ENCODE results near the gene USP32.

The USP32 gene

DNA sequence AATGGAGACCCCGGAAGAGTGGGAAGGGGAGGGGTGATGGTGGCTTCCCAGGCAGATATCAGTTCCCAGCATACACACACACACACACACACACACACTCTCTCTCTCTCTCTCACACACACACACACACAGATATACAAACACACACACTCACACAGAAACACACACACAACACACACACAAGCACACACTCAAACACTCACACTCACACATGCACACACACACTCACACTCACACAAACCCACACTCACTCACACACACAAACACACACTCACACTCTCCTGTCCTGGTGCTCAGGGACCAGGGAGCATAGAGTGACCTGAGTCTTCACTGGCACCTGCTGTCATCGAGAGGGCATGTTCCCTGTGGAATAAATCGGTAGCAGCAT lies 236.5 kb downstream of the USP32 start:
- DNase-seq (ENCODE audit: low read depth, low spot score): no peak

DNA sequence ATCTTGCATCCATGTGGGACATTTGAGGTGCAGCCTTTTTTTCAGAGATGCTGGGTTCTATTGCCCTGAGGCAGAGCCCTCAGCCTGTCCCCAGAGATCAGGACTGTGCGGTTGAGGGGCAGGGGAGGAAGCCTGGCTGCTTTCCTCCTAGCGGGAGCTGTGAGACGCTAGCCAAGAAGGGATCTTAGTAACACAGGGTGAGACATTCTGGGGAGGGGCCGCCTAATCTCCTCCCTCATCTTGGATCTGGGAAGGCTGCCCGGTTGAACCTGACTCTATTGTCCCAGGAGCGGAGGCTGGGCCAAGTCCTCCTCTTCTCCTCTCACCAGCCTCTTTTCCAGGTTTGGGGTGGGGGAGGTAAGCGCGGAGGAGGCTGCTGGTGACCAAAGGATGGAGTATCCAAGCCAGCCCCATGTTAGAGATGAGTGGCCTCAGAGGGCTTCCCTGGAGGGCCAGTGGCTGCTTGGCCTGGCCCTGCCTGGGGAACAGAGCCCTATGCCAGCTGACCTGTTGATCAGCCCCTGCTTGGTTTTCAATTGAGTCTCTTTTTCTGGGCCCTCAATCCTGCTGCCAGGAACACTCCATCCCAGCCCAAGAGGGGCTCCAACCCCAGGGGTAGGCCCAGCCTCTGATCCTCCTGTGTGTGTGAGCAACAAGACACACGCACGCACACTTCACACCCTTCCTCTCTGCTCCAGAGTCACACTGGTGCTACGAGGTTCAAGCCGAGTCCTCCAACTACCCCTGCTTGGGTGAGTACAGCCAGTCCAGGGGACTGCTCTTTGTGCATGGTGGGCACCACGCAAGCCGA lies 237.1 kb downstream of the USP32 start:
- no peak for DNase-seq (ENCODE audit: low read depth, low spot score)

DNA sequence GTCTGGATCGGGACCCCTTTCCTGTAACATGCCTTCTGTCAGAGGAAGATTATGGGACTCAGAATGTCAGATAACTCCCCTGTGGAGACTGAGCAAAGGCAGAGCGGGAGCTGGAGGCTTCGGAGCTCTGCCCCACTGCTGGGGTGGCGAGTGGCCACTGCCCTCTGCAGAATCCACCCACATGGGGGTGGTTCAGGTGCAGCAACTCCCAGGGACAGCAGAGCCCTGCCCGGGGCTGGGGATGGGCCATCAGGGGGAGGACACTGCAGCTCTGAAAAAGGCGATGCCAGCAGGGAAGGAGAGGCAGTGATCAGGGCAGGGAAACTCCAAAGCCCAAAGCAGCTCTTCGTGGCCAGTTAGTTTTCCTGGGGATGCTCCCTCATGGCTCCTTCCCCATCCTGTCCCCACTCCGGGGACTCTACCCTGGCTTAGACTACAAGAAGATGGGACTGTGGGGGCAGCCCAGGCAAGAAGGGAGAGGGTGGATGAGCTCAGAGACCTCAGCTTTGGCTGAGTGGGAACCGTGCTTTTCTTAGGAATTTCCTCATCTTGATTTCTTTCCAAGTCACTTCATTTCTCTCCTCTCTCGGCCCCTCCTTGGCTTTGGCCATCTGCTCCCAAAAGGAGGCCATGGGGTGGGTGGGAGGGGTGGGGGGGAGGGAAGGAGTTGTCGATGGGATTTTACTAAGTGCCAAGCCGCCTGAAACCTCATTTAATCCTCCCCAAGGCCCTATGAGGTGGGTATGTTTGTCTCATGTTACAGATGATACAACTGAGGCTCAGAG lies 238.1 kb downstream of the USP32 start:
- DNase-seq (ENCODE audit: low read depth, low spot score): no peak

DNA sequence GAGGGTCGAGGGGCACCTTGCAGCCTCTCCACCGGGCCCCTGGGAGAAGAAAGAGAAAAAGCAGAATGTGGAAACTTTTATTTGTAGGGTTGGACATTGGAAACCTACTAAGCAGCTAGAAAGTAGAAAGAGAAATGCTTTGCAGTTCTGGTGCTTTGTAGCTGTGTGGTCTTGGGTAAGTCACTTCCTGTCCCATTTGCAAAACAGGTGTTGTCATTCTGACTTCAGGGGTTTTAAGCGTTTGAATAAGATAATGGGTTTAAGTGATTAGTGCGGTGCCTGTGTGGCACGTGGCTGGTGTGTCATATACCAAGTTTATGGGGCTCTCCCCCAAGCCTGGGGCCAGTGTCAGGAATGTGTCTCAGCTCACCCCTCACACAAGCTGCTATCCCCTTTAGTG lies 240.6 kb downstream of the USP32 start:
- DNase-seq (ENCODE audit: low read depth, low spot score): no peak

DNA sequence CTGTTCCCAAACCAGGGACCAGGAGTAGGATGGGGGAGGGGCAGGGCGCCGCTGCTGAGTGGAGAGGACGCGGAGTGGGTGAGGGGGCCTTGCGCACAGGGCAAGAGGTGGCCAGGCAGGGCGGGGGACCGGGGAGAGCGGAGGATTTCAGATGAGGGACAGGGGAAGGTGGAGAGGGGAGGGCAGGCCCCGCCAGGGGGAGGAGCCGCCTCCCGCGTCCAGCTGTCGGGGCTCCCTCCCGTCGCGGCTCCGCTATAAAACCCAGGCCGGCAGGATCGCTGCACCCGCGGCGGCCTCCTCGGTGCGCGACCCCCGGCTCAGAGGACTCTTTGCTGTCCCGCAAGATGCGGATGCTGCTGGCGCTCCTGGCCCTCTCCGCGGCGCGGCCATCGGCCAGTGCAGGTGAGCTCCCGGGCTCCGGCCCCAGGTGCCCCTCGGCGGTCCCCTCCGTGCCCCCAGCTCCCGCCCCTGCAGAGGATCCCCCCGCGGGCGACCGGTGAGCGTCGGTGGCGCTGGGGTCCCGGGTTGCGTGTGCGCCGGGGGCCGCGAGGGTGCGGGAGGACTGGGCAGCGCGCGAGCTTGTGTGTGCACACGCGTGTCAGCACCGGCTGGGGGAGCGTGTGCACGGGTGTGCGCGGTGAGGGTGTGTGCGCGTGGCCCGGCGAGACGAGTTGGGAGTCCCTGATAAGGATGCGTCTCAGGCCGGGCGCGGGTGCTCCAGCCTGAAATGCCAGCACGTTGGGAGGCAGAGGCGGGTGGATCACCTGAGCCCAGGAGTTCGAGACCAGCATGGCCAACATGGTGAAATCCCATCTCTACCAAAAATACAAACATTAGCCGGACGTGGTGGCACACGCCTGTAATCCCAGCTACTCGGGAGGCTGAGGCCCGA lies 242.0 kb downstream of the USP32 start, which contains the start of gene CA4:
TSS of gene CA4 (plus strand) at position 283 of the 892 bp plus-strand sequence. CDS start at position 345, 62 bp downstream.
- no peak for DNase-seq (ENCODE audit: low read depth, low spot score)

DNA sequence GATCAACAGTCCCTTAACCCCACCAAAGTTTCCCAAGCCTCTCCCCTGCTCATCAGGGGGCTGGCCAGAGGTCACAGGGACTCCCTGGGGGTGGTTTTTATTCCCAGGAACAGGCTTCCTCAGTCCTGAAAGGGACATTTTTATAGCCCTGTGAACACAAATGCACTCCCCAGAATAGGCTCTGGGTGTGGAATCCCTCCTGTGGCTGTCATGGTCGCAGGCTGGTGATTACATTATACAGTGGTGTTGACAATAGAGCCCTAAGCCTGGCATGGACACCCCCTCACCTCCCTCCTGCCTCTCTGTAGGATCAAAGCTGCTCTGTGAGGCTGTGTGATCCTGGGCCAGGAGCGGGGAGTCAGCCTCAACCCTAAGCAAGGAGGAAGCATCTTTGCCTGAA lies 243.6 kb downstream of the USP32 start:
- no peak for DNase-seq (ENCODE audit: low read depth, low spot score)

DNA sequence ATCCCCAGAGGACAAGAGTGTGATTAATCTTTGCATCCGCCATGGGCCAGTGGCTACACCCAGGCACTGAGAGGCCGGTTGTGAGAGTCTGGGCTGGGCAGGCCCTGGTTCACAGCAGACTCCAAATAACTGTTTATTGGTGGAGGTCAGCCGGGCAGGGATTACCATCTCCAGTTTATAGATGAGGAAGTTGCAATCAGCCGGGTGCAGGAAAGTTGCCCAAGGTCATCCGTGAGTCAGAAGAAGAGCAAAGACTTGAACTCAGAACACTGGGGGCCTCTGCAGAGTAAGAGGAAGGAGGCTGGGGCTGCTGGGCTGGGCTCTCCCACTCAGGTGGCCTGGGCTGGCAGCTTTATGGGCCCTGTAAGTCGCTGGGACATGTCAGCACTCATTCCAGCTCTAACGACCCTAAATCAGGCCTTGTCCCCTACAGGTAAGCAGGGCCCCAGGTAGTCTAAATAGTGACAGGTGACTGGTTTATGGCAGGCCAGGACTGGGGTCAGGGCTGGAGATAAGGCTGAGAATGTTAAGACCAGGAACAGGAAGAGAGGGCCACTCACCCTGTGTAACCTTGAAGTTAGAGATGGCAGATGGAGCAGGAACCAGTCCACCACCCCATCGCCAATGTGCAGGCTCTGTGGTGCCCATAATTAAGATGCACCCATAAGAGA lies 244.2 kb downstream of the USP32 start:
- DNase-seq (ENCODE audit: low read depth, low spot score): peak; percentile 68

DNA sequence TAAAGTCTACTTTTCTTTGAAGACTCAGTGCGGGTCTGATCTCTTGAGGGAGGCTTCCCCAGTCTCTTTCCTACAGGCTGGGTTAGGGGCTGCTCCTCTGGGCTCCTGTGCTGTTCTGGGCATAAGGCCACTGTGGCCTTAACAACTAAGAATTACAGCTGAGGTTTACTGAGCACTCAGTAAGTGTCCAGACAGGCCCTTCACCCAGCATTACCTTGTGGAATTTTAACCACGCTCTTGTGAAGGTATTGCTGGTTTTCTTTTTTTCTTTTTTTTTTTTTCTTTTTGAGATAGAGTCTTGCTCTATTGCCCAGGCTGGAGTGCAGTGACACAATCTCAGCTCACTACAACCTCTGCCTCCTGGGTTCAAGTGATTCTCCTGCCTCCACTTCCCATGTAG lies 245.7 kb downstream of the USP32 start:
- no peak for DNase-seq (ENCODE audit: low read depth, low spot score)

DNA sequence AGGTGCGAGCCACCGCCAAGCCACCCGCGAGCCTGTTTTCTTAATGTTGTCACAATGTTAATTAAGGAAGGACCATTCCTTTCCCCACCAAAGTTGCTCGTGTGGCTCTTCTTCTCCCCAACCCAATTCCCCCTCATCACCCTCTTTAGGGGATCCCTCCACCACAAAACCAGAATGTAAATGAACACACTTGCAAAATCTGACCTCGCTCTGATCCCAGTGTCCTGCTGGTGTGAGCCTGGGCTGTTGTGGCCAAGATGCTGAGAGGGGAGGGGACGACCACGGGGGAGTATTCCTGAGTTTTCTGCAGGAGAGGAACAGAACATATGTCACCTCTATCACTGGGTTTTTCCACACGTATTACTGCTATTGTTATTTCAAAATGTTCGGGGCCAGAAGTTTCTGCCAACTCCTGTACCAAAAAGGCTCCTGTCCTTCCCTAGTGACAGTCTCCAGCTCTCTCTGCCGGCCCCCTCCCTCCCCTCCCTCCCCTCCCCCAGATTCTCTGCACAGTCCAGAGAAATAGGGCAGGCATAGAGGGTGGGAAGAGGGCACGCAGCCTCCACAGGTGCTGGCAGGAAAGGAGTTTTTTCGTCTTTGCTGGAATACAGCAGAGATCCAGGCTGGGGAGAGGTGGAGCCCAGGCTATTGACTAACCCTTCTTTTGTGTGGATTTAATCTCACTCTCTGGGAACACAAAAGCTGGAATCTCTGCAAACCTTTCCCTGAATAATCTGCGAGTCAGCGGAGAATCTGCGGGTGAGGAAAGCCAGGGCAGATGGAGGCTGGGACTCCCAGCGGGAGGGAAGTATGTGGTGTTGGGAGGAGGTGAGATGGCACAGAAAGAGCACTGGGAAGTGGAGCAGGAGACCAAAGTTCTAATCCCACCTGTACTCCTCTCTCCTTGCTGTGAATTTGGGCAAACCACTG lies 246.7 kb downstream of the USP32 start:
- DNase-seq (ENCODE audit: low read depth, low spot score): no peak

DNA sequence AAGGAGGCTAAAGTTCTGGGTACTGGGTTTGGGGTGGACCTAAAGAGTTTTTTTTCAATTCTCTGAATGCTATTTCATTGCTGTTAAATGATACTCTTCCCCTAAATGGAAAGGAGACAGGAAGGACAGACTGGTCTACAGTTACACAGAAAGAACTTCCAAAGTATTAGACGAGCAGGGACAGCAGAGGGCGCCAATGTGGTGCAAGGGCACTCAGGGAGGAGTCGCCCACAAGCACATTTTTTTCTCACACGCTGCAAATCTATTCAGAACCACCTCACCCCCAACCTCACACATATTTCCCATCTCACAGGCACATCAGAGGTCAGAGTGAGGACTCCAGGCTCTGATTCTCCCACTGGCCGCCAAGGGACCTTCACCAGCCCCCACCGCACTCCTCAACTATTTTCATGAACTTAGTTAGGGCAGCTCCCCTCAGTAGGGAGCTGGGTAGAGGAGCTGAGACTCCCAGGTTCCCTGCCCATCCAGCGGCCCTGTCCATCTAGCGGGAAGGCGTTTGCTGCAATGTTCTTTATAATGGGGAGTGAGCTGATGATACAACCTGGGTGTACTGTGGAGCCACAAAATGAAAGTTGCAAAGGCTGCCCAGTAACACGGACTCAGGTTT lies 248.9 kb downstream of the USP32 start:
- peak; percentile 90 for DNase-seq (ENCODE audit: low read depth, low spot score)

DNA sequence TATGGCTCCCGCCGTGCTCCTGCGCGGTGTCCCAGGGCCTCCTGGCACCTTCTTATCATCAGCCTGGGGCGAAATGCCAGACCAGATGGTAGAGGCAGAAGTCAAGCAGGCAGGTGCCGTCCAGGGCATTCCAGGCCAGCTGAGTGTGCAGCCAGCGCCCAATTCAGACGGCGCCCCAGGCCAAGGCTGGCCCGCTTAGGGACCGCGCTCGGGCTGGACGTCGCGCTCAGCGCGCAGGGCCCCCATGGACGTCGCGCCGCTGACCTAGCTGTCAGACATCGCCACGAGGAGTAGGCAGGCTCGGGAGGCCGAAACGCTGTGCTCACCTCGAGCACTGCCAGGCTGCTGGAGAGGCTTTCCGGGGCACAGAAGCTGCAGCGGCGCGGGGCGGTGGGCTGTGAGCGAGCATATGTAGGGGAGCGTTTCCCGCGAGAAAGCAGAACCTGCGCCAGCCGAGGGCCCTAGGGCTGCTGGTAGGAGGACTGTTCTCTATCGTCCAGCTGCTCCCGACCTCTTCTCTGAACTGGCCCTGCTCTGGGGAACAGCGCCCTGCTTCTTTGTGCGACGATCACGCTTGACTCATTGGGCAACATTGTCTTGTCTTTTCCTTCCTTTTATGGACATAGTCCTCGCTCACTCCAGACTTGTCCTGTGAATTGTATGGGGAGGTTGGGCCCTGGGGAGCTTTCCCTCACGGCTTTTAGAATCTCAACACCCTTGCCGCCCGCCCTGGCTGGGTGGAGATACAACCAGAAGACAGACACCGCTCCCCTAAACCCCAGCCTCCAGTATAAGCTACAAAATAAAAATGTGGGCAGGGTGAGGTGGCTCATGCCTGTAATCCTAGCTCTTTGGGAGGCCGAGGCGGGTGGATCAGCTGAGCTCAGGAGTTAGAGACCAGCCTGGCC lies 250.6 kb downstream of the USP32 start:
- peak; percentile 65 for DNase-seq (ENCODE audit: low read depth, low spot score)

DNA sequence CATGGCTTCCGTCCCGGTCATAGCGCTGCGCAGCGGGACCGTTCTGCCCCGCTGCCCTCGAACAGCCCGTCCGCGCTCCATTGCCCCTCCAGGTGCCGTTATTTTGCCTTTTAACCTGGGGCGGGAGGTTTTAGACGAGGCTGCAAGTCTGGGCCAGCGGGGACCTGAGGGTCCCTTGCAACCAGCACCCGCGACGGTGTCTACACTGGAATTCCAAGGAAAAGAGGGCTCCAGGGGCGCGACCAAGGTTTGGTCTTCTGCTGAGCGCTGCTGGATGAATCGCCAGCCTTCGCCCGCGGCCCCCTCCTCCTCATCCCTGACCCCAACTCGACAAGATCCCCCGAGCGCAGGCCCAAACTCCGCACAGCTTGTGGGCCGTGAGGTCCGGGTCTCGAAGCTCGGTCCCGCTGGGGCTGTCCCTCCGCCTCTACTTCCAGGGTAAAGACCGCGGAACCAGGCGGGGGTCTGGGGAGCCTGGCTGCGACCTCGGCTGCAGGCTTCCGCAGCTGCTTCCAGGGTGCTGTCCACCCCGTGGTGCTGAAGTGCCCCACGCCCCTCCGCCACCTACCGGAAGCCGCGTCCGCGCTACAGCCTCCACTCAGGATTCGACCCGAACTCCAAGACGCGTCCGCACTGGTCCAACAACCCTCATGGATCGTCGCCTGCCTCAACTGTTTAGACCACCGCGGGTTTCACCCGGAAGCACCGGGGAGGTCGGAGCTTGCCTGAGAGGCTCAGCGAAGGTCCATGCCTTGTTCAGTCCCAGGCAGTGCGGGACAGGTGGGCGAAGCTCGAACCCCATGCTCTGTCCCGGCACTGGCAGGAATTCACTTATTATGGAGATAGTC lies 252.3 kb downstream of the USP32 start:
- peak; percentile 84 for DNase-seq (ENCODE audit: low read depth, low spot score)

DNA sequence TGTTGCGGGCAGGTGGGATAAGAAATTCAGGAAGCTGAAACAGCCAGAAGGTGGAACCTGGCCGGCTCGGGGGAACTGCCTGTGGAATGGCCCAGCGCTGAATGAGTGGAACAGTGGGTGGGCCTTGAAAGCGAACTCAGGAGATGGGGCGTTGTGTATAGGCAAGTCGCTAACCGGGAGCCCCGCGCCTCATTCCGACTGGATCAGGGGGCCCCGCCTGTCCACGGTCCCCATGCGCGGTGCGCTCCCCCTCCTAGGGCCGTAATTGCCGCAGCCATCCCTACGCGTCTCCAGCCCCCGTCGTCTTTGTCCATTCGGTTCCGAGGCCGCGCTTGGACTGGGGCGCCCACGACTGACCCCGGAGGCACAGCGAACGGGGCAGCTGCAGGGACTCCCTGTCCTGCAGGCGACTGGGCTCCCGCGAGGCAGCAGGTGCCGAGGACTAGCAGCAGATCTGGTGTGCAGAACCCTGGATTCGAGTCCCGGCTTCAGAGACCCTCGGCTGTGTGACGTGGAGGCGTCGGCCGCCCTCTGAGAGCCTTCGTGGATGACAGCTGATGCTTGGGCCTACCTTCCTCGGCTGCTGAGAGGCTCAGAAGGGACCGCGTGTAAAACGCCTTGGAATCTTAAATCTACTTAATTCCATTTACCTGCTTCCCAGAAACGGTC lies 253.0 kb downstream of the USP32 start:
- no peak for DNase-seq (ENCODE audit: low read depth, low spot score)

DNA sequence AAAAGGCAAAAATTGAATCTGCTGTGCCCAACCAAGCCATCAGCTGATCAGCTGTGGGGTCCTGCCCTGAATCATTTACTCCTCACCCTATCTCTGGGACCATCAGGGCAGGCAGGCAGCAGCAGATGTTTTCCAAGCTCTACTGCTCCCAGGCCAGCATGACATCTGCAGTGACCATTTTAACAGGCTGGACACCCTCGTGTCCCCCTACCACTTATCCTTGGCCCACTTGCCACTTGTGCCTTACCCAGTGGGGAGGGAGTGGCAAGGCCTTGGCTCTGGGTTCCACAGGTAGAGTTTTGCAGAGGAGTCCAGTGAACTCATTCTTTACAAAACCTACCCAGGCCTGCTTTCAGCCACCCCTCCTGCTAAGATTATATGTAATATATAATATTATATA lies 254.2 kb downstream of the USP32 start:
- no peak for DNase-seq (ENCODE audit: low read depth, low spot score)

DNA sequence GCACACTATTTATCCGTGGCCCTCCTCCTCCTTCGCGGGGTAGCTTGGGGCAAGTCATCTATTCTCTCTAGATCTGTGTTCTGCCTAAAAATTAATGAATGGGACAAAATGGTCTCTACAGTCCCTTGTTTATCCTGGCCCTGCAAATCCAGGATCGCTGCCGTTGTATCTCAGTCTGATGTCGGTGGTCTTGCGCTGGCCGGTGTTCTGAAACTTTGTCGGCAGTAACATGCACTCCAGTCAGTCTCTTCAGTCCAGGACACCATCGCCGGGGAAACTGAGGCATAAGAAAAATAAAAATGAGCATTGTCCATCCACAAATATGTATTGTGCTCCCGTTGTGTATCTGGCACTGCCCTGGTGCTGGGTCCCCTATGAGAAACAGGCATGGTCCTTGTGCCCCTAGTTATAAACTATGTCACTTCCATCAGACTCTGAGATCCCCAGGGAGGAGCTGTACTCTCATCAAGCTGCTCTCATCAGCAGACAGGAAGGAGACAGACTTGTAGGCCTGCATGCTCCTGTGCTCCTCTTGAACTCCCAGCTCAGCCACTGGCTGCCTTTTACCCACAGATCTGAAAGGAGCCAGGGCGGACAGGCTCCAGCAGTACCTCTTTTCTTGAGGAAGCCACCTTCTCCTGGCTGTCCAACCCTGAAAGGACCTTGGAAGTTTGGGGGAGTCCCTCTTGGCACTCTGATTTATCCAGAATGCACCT lies 255.8 kb downstream of the USP32 start:
- no peak for DNase-seq (ENCODE audit: low read depth, low spot score)

DNA sequence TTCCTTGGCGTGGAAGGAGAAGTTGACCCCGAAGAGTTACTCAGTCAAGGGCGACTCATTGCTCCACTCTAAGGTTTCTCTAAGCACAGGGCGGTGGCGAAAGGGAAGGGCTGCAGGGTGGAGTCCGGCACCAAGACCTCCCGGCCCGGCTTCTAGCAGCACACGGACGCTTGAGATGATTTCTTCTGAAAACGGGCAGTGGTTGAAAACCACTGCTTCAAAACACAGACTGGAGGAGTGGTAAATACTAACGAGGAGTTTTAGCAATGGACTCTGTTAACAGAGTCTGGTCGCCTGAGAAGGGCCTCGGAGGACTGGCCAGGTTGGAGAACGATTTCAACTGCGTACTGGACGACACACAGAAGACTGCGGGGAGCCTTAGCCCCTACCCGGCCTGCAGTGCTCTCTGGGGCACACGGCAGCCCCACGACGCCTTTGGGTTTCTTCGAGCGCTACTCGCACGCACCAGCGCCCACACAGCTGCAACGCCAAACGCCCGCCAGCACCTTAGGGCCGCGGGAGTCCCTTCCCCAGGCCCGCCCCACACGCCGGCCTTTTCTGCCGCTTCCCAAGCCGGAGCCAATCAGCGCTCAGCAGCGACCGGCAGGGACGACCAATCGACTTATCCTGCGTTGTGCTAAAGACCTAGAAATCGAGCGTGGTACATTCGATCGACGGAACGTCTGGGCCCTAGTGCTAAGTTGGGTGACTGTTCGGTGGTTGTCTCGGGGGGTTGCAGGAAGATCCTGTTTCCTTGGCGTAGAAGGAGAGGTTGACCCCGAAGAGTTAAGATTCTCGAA lies 256.6 kb downstream of the USP32 start:
- peak; percentile 86 for DNase-seq (ENCODE audit: low read depth, low spot score)
